Activated naive CD4-positive, alpha-beta T cell treated with anti-CD3 and anti-CD28 coated beads, Interleukin-2, amount 10 ng/mL, durations not matched to agents 7 days and 5 days (primary cell): Measurements from ENCODE around the gene CTXN1.
A peak's percentile ranks its signal among the peaks of the same experiment; 100 is the strongest.
"Not testable (repeated sequence)": the region's sequence is repeated elsewhere in the genome, so short reads cannot be mapped to it uniquely, and the experiment has no call there.

ENCODE experiments used
- CTCF ChIA-PET: fragments of 350-600 bp; sonication (Branson Sonifier 250); formaldehyde crosslinking; loops from one replicate; lab custom pipeline; 2021; ENCODE audit warnings: antibody characterized with exemption; lab: Charles Lee
- DNase-seq: peaks from one replicate; pipeline ENCODE4 v3.0.0-alpha.2; 2020
- H3K27ac Mint-ChIP-seq: one replicate; pipeline ENCODE4 v1.8.0; 2021; ENCODE audit warnings: mild to moderate bottlenecking, moderate library complexity, mixed read lengths
- H3K27me3 Mint-ChIP-seq: one replicate; pipeline ENCODE4 v1.8.0; 2021; ENCODE audit warnings: mild to moderate bottlenecking, mixed read lengths
- H3K36me3 Mint-ChIP-seq: one replicate; pipeline ENCODE4 v1.8.0; 2021; ENCODE audit warnings: mixed read lengths
- H3K4me1 Mint-ChIP-seq: one replicate; pipeline ENCODE4 v1.8.0; 2021; ENCODE audit warnings: mixed read lengths
- H3K4me3 Mint-ChIP-seq: one replicate; pipeline ENCODE4 v1.8.0; 2021; ENCODE audit warnings: mild to moderate bottlenecking, moderate library complexity, mixed read lengths
- H3K9me3 Mint-ChIP-seq: one replicate; pipeline ENCODE4 v1.8.0; 2021; ENCODE audit warnings: mixed read lengths

CTXN1 gene

DNA sequence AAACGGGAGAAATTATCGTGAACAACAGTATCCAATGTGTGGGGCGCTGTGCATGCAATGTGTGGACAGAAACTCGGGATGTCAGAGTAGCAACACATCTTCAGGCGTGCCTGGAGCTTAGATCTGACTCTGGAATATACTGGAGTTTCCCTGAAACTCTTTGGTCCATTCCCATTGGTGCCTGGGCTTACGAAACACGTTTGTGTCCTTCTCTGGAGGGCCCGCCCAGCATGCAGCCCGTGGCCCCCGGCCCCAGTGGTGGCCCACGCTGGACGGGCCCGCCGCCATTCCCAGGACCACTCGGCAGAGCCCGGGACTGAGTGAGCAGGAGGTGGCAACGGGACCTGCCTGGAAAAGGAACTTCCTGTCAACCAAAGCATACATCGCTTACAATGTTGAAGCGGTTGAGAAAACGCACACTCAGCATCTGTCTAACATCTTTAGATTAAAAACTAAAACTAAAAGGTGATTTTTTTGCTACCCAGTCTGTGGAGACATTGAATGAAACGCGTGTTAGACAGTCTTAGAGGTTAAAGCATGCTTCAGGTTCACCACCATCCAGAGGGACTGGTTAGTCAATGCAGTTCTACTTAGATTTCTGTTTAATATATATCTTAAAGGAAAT lies 36.8 kb upstream of the CTXN1 start:
- Mint-ChIP-seq H3K27me3 (no peaks in the 10 kb centered on the region), H3K4me1 (no peaks in the 10 kb centered on the region), H3K4me3 (no peak overlapping the region), H3K27ac (no peak overlapping the region), H3K9me3 (no peaks in the 10 kb centered on the region), H3K36me3 (peaks cover 19% of the 10 kb centered on the region)
- DNase-seq: no peak
- CTCF ChIA-PET: no interaction called here

DNA sequence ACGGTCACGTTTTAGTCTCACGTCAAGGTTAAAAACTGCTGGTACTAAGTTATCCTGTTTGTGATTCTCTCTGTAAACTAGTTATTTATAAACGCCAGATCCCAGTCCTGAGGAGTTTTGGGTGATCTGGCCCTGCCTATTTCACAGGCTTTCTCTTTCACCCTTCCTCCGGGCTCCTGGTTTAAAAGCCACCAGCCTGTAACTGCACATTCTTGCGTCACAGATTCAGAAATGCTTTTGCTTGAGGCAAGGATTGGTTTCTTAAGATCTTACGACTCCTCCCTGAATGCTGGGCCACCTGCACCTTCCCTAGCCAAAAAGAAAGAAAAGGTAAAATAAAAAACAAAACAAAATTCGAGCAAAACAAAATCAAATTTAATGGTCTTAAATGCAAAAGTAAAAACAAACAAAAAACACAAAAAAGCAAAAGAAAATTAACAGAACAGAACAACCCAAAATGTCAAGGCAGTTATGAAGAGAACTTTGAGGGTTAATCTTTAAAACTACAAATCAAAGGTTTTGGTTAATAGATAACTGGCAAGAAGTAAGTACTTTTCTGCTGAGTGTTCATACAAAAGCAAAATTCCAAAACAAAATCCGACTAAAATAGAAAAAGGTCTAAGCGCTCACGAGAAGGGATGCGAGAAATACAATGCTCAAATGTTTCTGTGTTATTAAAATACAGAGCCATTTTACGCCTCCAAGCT lies 36.1 kb upstream of the CTXN1 start:
- Mint-ChIP-seq H3K36me3 (peaks cover 15% of the 10 kb centered on the region), H3K9me3 (no peaks in the 10 kb centered on the region), H3K4me3 (no peak overlapping the region), H3K4me1 (no peaks in the 10 kb centered on the region), H3K27me3 (no peaks in the 10 kb centered on the region), H3K27ac (no peak overlapping the region)
- CTCF ChIA-PET: no interaction called here
- DNase-seq: no peak

DNA sequence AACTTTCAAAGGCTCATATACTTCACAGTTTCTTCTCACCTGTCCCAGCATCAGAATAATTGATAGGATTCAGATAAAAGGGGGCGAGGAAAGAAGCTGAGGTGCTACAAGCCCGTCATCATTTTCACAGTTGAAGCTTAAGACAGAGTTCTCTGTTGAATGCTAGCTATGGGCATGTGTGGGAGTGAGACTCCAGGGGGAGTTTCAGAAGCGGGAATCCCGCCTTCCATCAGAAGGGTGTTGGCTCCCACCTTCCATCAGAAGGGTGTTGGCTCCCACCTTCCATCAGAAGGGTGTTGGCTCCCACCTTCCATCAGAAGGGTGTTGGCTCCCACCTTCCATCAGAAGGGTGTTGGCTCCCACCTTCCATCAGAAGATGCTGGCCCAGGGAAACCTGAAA lies 35.1 kb upstream of the CTXN1 start:
- H3K9me3 Mint-ChIP-seq, DNase-seq, H3K4me3 Mint-ChIP-seq, CTCF ChIA-PET, H3K27me3 Mint-ChIP-seq, H3K27ac Mint-ChIP-seq, H3K4me1 Mint-ChIP-seq: not testable (repeated sequence)
- peaks cover 15% of the 10 kb centered on the region for H3K36me3 Mint-ChIP-seq

DNA sequence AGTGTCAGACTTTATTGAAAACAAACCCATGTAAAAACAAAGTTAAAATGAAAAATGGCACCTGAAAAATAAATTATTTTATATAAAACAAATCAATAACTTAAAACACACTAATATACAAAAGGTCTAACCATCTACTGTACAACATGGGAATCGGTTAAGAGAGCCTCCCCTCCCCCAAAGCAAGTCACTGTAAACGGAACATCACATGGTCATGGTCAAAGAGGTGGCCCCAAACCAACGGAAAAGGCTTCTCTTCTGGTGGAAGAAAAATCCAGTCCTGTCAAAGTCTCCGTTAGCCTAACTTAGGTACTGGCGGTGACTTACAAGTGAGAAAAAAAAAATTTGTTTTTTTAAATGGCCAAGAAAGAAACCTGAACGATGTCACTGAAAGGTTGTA lies 33.3 kb upstream of the CTXN1 start:
- Mint-ChIP-seq H3K4me1 (no peaks in the 10 kb centered on the region), H3K4me3 (no peak overlapping the region), H3K27ac (no peak overlapping the region), H3K36me3 (peaks cover 11% of the 10 kb centered on the region), H3K27me3 (no peaks in the 10 kb centered on the region), H3K9me3 (no peaks in the 10 kb centered on the region)
- CTCF ChIA-PET: interaction anchor here (1.1 to 1.5 kb wide), 2 partner anchors 10 to 15 kb away, joined by 3 to 8 read pairs; partner anchors contain the start of gene TIMM44
- no peak for DNase-seq

DNA sequence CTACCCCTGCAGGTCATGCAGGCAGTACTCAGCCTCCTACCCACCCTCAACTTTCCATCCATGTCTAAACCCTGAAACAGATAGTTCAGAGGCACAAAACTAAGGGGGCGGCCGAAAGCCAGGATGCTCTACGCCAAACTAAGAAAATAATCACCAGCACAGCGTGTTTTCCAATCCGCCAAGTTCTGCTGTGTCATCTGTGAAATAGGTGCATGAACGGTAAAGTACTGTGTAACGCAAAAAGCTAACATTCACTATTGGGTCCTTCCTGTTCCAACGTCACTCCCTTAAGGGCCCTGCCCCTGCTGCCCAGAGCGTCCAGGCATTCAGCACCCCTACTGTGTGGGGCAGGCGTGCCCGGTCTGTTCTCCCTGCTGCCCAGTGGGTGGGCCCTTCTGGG lies 29.8 kb upstream of the CTXN1 start:
- CTCF ChIA-PET: no interaction called here
- H3K27me3 Mint-ChIP-seq: no peaks in the 10 kb centered on the region
- no peaks in the 10 kb centered on the region for H3K9me3 Mint-ChIP-seq
- H3K27ac Mint-ChIP-seq: no peak overlapping the region
- DNase-seq: no peak
- H3K36me3 Mint-ChIP-seq: peaks cover 3% of the 10 kb centered on the region
- no peak overlapping the region for H3K4me3 Mint-ChIP-seq
- H3K4me1 Mint-ChIP-seq: peaks cover 2% of the 10 kb centered on the region

DNA sequence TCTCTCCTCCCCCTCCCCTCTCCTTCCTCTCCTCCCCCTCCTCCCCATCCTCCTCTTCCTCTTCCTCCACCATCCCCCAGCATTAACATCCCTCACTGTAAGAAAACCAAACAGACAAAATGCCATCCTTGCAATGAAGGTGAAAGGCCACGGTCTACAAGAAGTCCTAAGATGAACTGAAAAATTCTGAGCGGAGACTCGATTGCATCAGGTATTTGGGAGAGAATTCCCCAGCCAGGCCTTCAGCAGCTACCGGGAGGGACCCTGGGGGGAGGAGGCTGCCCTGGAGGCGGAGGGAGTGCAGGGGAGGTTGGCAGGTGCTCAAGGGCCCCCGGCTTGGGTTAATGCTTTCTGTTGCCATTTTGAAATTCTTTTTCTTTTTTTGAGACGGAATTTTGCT lies 27.6 kb upstream of the CTXN1 start:
- H3K36me3 Mint-ChIP-seq: peaks cover 3% of the 10 kb centered on the region
- DNase-seq: no peak
- no peak overlapping the region for H3K27ac Mint-ChIP-seq
- no peaks in the 10 kb centered on the region for H3K9me3 Mint-ChIP-seq
- H3K4me3 Mint-ChIP-seq: no peak overlapping the region
- CTCF ChIA-PET: interaction anchor here (1.0 kb wide), 1 partner anchor 9 kb away, joined by 3 read pairs; no protein-coding TSS in a partner anchor
- H3K27me3 Mint-ChIP-seq: no peaks in the 10 kb centered on the region
- H3K4me1 Mint-ChIP-seq: peaks cover 2% of the 10 kb centered on the region

DNA sequence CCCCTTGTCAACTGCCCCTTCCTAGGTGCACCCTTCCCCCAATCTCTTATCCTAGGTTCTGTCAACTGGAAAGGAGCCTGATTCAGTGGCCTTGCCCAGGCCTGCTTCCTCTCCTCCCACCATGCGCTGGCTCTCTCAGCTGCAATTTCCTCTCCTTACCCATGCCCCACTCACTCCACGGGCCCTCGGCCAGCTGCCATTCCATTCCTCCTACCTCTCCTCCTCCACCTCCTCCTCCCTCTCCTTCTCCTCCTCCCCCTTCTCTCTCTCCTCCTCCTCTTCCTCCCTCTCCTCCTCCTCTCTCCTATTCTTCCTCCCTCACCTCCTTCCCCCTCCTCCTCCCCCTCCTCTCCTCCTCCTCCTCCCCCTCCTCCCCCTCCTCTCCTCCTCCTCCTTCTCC lies 27.1 kb upstream of the CTXN1 start:
- Mint-ChIP-seq H3K9me3 (no peaks in the 10 kb centered on the region), H3K4me1 (peaks cover 2% of the 10 kb centered on the region), H3K27me3 (no peaks in the 10 kb centered on the region), H3K36me3 (peaks cover 3% of the 10 kb centered on the region), H3K4me3 (no peak overlapping the region), H3K27ac (no peak overlapping the region)
- CTCF ChIA-PET: interaction anchor here (1.0 kb wide), 1 partner anchor 9 kb away, joined by 3 read pairs; no protein-coding TSS in a partner anchor
- DNase-seq: no peak

DNA sequence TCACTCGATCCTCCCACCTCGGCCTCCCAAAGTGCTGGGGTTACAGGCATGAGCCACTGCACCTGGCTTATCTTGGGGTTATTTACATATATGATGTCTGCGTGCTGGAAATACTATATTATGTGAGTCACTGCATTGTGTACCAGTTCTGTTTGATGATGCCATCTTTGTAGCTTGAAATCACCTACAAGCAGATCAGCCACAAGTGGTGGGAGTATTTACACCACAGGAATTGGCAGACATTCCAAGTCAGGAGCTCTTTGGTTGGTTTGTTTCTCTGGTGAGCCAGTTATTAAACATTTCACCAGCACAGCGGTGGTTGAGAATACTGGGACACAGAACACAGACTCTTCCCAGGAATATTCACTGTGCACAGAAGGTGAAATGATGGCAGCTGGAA lies 22.0 kb upstream of the CTXN1 start:
- no peak overlapping the region for H3K27ac Mint-ChIP-seq
- no peak overlapping the region for H3K4me3 Mint-ChIP-seq
- CTCF ChIA-PET: interaction anchor here (0.8 kb wide), 1 partner anchor 22 kb away, joined by 4 read pairs; no protein-coding TSS in a partner anchor
- H3K36me3 Mint-ChIP-seq: no peaks in the 10 kb centered on the region
- H3K27me3 Mint-ChIP-seq: no peaks in the 10 kb centered on the region
- peaks cover 15% of the 10 kb centered on the region for H3K4me1 Mint-ChIP-seq
- DNase-seq: no peak
- H3K9me3 Mint-ChIP-seq: no peaks in the 10 kb centered on the region

DNA sequence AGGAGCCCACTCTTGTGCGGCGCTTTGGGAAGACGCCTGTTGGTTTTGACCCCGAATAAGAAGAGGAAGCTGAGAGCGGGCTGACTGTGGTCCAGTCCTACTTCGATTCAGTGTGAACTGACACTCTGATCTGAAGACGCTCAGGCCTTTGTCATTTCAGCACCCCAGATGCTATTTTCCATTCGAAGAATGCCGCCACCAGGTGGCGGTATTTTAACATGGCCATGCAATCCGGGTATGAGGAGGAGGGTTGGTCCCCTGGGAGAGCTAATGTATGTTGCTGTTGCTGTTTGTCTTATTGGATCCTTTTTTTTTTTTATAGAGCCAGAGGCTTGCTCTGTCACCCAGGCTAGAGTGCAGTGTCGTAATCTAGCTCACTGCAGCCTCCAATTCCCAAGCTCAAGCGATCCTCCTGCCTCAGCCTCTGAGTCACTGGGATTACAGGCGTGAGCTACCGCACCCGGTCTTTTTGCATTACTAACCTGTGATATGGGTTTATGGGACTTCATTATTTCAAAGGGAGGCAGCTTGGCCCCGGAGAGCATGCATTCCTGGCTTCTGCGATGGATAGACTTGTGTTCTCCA lies 18.3 kb upstream of the CTXN1 start:
- DNase-seq: peak; percentile 90
- CTCF ChIA-PET: interaction anchor here (0.5 to 2.3 kb wide), 27 partner anchors 9 to 753 kb away, joined by 3 to 14 read pairs (median 4); partner anchors contain the start of genes MAP2K7 and SNAPC2
- Mint-ChIP-seq H3K4me1 (peaks cover 34% of the 10 kb centered on the region), H3K4me3 (peak overlapping the region; percentile 82), H3K9me3 (no peaks in the 10 kb centered on the region), H3K27ac (peak overlapping the region; percentile 94), H3K36me3 (peaks cover 8% of the 10 kb centered on the region), H3K27me3 (no peaks in the 10 kb centered on the region)

DNA sequence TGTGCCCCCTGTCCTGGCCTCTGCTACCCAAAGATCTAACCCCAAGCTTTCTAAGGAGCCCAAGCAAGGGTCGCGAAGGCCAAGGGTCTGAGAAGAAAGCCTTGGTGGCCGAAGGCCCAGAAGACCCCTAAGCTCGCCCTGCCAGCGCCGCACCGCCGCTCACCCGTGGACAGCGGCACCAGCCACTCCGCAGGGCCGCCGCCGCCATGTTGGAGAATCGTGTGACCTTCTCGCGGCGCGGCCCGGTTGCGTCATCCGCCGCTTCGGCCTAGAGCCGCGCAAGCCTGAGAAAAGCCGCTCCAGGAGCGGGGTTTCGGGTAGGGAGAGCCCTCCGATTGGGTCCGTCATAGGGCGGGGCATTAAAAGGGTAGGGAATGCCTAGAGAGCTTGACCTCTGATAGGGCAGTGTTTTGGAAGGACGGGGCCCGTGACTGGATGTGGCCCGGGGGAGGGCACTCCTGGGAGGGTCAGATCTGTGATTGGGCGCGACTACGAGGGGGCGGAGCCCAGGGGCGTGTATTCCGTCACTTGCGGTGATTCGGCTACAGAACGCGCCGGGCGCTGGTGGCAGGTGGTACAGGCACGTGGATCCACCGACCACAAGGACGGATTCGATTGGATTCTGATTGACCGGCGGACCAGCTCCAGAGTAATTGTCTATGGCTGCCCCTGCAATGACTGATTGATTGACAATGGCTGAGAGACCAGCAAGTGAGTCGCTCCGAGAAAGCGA lies 17.7 kb upstream of the CTXN1 start, which contains the start of gene TIMM44:
TIMM44 (minus strand) TSS at position 223 of the 733 bp plus-strand sequence; CDS start at position 208, 15 bp downstream.
- peaks cover 37% of the 10 kb centered on the region for H3K4me1 Mint-ChIP-seq
- no peaks in the 10 kb centered on the region for H3K27me3 Mint-ChIP-seq
- H3K9me3 Mint-ChIP-seq: no peaks in the 10 kb centered on the region
- peak within 1 kb of the TSS; percentile 82 for H3K4me3 Mint-ChIP-seq
- DNase-seq: peak; percentile 99
- CTCF ChIA-PET: interaction anchor here (0.5 to 2.5 kb wide), 23 partner anchors 8 to 752 kb away, joined by 3 to 14 read pairs (median 4); partner anchors contain the start of genes MAP2K7 and SNAPC2
- peak within 1 kb of the TSS; percentile 94 for H3K27ac Mint-ChIP-seq
- H3K36me3 Mint-ChIP-seq: peaks cover 10% of the 10 kb centered on the region

DNA sequence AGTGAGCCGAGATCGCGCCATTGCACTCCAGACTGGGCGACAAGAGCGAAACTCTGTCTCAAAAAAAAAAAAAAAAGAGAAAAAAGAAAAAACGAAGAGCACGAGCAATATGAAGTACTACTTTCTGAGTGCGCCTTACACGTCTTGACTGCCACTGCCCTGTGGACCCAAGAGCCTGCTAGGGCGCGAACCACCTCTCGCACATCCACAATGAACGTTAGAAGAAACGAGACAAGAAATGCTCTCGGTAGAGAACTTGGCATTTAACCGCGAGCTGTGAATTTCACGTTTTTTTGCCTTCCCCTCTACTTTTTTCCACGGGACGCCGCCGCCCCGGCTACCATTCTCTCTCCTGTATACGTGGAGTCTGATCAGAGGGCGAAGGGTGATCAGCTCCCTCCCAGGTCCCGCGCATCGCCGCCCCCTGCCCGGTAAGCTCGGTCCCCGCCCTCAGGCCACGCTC lies 17.1 kb upstream of the CTXN1 start:
- H3K27ac Mint-ChIP-seq: peak overlapping the region; percentile 94
- peaks cover 37% of the 10 kb centered on the region for H3K4me1 Mint-ChIP-seq
- H3K36me3 Mint-ChIP-seq: peaks cover 11% of the 10 kb centered on the region
- H3K9me3 Mint-ChIP-seq: no peaks in the 10 kb centered on the region
- no peak for DNase-seq
- H3K27me3 Mint-ChIP-seq: no peaks in the 10 kb centered on the region
- CTCF ChIA-PET: interaction anchor here (0.8 to 2.5 kb wide), 11 partner anchors 8 to 172 kb away, joined by 3 to 14 read pairs (median 7); partner anchors contain the start of genes MAP2K7 and SNAPC2
- H3K4me3 Mint-ChIP-seq: peak overlapping the region; percentile 82

DNA sequence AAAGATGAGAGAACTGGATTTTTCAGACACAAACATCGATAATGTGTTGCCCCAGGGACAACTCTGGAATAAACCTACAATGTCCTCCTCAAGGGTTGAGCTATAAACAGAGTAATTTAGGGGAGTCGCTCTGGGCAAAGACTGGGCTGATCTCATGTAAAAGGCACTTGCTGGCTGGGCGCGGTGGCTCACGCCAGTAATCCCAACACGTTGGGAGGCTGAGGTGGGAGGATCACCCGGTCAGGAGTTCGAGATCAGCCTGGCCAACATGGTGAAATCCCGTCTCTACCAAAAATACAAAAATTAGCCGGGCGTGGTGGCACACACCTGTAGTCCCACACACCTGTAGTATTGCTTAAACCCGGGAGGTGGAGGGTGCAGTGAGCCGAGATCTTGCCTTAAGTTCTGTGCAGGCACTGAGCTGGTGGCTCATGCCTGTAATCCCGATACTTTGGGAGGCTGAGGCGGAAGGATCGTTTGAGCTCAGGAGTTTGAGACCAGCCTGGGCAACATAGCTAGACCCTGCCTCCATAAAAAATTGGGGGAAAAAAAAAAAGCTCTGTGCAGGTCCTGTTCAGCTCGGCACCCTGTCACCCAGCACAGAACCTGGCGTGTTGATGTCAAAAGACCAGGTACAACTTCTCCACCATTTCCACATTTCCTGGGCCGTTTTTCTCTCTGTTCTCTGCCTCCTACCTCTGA lies 16.1 kb upstream of the CTXN1 start:
- H3K36me3 Mint-ChIP-seq: peaks cover 13% of the 10 kb centered on the region
- DNase-seq: no peak
- no peak overlapping the region for H3K27ac Mint-ChIP-seq
- H3K27me3 Mint-ChIP-seq: no peaks in the 10 kb centered on the region
- H3K9me3 Mint-ChIP-seq: no peaks in the 10 kb centered on the region
- peaks cover 37% of the 10 kb centered on the region for H3K4me1 Mint-ChIP-seq
- CTCF ChIA-PET: interaction anchor here (2.5 kb wide), 1 partner anchor 12 kb away, joined by 14 read pairs; no protein-coding TSS in a partner anchor
- H3K4me3 Mint-ChIP-seq: peak overlapping the region; percentile 82

DNA sequence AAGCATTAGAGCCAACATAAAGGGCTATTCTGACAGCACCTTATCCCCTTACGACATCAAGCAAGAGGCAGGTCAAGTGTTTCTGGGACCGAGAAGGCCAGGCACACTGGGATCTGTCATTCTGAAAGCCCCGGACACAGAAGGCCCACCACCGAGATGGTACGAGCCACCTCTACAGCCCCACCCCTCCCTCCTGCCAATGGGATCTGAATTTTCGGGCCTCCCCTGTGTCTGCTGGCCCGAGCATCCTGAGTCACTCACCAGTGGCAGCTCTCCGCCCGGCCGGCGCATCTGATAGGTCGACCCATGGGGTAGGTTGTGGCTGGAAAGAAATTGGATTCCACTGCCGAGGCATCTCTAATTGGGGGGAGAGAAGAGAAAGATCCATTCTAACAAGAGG lies 14.9 kb upstream of the CTXN1 start:
- CTCF ChIA-PET: no interaction called here
- Mint-ChIP-seq H3K4me1 (peaks cover 37% of the 10 kb centered on the region), H3K27me3 (no peaks in the 10 kb centered on the region), H3K27ac (no peak overlapping the region), H3K4me3 (no peak overlapping the region), H3K9me3 (no peaks in the 10 kb centered on the region), H3K36me3 (peaks cover 13% of the 10 kb centered on the region)
- DNase-seq: no peak
